Spinal cord (tissue), 10 donors: ENCODE measurements around the gene DAPK1. TPM values are rescaled to one million over a fixed set of nuclear protein-coding genes. Genes with fewer than 3 reads are reported as not detected.
A peak's percentile ranks its signal among the peaks of the same experiment; 100 is the strongest.

Experiments
- DNase-seq, 6 donors: peaks; one replicate each; pipeline versions ENCODE4 v3.0.0 to v3.0.0-alpha.2; 2013 to 2015; ENCODE audit warnings: low spot score in 6 of 6, low read depth in 4 of 6
- H3K27ac ChIP-seq: one replicate; pipeline ENCODE4 v1.5.1; 2013; ENCODE audit warnings: low read depth, low read length, control low read depth
- H3K27me3 ChIP-seq: one replicate; pipeline ENCODE4 v1.6.1; 2013; ENCODE audit warnings: low read length; ENCODE audit not compliant: control insufficient read depth, insufficient read depth
- H3K36me3 ChIP-seq: one replicate; pipeline ENCODE4 v1.6.1; 2013; ENCODE audit warnings: low read length; ENCODE audit not compliant: control insufficient read depth, insufficient read depth
- H3K4me1 ChIP-seq: one replicate; pipeline ENCODE4 v1.6.1; 2013; ENCODE audit warnings: low read length; ENCODE audit not compliant: control insufficient read depth, insufficient read depth
- H3K4me3 ChIP-seq: one replicate; pipeline ENCODE4 v1.5.1; 2013; ENCODE audit warnings: low read depth, low read length, control low read depth
- H3K9me3 ChIP-seq: one replicate; pipeline ENCODE4 v1.6.1; 2013; ENCODE audit warnings: low read length; ENCODE audit not compliant: control insufficient read depth, insufficient read depth
- WGBS: methylation state at CpG from one replicate; pipeline ENCODE4 v1.1.5; 2013; ENCODE audit warnings: missing lambda C conversion rate; ENCODE audit not compliant: insufficient coverage; 5-methylcytosine and 5-hydroxymethylcytosine counted together
- polyA plus RNA-seq, 2 donors: library from polyadenylated mRNA; unstranded; fragments of 120-200 nt; gene quantifications; one replicate each; pipeline ENCODE4 v1.2.1, GENCODE V29; 2013; ENCODE audit not compliant: insufficient read length in 2 of 2
- total RNA-seq, 2 donors: library from RNA; depleted of rRNA in 1 of 2; stranded (reverse); fragments of 120-200 nt in 1 of 2; fragments of >200 nt in 1 of 2; gene quantifications; one replicate each; pipeline versions ENCODE4 v1.2.3 to v1.2.4, GENCODE V29; 2013 to 2014
- donor health status: healthy.

DAPK1 gene
- total and polyA plus RNA-seq, 4 donors, result 53.3 to 82.6 (median 77.9) TPM

- Histone ChIP-seq H3K36me3 (peaks cover 27% of the 10 kb centered on the region), H3K27me3 (no peaks in the 10 kb centered on the region), H3K9me3 (no peaks in the 10 kb centered on the region), H3K4me1 (no peaks in the 10 kb centered on the region), H3K27ac (no peak overlapping the region), H3K4me3 (no peak overlapping the region)
- 86% methylated on average over 16 of the region's 18 CpGs for WGBS
- DNase-seq, result no peak
Measured at GRCh38 chr9:87670572-87671264, 173.1 kb downstream of the DAPK1 start.

- Histone ChIP-seq H3K4me3 (no peak overlapping the region), H3K27me3 (no peaks in the 10 kb centered on the region), H3K27ac (no peak overlapping the region), H3K9me3 (no peaks in the 10 kb centered on the region), H3K36me3 (peaks cover 33% of the 10 kb centered on the region), H3K4me1 (no peaks in the 10 kb centered on the region)
- DNase-seq, result no peak
- 94% methylated on average over 5 of the region's 6 CpGs for WGBS
Measured at GRCh38 chr9:87671478-87671877, 173.8 kb downstream of the DAPK1 start.

- Histone ChIP-seq H3K9me3 (no peaks in the 10 kb centered on the region), H3K27ac (no peak overlapping the region), H3K4me1 (no peaks in the 10 kb centered on the region), H3K27me3 (no peaks in the 10 kb centered on the region), H3K36me3 (peaks cover 37% of the 10 kb centered on the region), H3K4me3 (no peak overlapping the region)
- WGBS, result 93% methylated on average over 9 of the region's 9 CpGs
- no peak for DNase-seq
Measured at GRCh38 chr9:87671925-87672324, 174.3 kb downstream of the DAPK1 start.

GRCh38 chr9:87672586-87672985, 174.9 kb downstream of the DAPK1 start:
- no peak overlapping the region for H3K4me3 ChIP-seq
- H3K27me3 ChIP-seq, result no peaks in the 10 kb centered on the region
- no peak for DNase-seq
- H3K9me3 ChIP-seq, result no peaks in the 10 kb centered on the region
- H3K4me1 ChIP-seq, result no peaks in the 10 kb centered on the region
- H3K36me3 ChIP-seq, result peaks cover 38% of the 10 kb centered on the region
- WGBS, result 98% methylated on average over 4 of the region's 8 CpGs
- H3K27ac ChIP-seq, result no peak overlapping the region

GRCh38 chr9:87673446-87674120, 175.9 kb downstream of the DAPK1 start:
- H3K4me1 ChIP-seq, result no peaks in the 10 kb centered on the region
- no peaks in the 10 kb centered on the region for H3K27me3 ChIP-seq
- no peaks in the 10 kb centered on the region for H3K9me3 ChIP-seq
- no peak overlapping the region for H3K4me3 ChIP-seq
- DNase-seq, result no peak
- H3K36me3 ChIP-seq, result peaks cover 41% of the 10 kb centered on the region
- 96% methylated on average over 6 of the region's 9 CpGs for WGBS
- no peak overlapping the region for H3K27ac ChIP-seq

- H3K4me3 ChIP-seq, result no peak overlapping the region
- no peak overlapping the region for H3K27ac ChIP-seq
- DNase-seq, result no peak
- 87% methylated on average over 6 of the region's 6 CpGs for WGBS
- H3K27me3 ChIP-seq, result no peaks in the 10 kb centered on the region
- peaks cover 41% of the 10 kb centered on the region for H3K36me3 ChIP-seq
- H3K9me3 ChIP-seq, result no peaks in the 10 kb centered on the region
- no peaks in the 10 kb centered on the region for H3K4me1 ChIP-seq
Measured at GRCh38 chr9:87674565-87675299, 177.1 kb downstream of the DAPK1 start.

- WGBS, result 93% methylated on average over 13 of the region's 14 CpGs
- Histone ChIP-seq H3K4me3 (no peak overlapping the region), H3K27ac (no peak overlapping the region), H3K9me3 (no peaks in the 10 kb centered on the region), H3K27me3 (no peaks in the 10 kb centered on the region), H3K36me3 (peaks cover 33% of the 10 kb centered on the region), H3K4me1 (no peaks in the 10 kb centered on the region)
- DNase-seq, result no peak
Measured at GRCh38 chr9:87675906-87676515, 178.3 kb downstream of the DAPK1 start.

GRCh38 chr9:87676976-87677775, 179.5 kb downstream of the DAPK1 start:
- no peak overlapping the region for H3K27ac ChIP-seq
- H3K9me3 ChIP-seq, result no peaks in the 10 kb centered on the region
- H3K27me3 ChIP-seq, result no peaks in the 10 kb centered on the region
- H3K36me3 ChIP-seq, result peaks cover 39% of the 10 kb centered on the region
- H3K4me1 ChIP-seq, result no peaks in the 10 kb centered on the region
- H3K4me3 ChIP-seq, result no peak overlapping the region
- DNase-seq, result peak in 2 of 6 donors; percentile 37 to 55
- WGBS, result 91% methylated on average over 9 of the region's 14 CpGs
